ENCODE results near the gene ZNF48.

ZNF48 gene

GRCh38 chr16:30369091-30369937, 25.9 kb upstream of the ZNF48 start:
- H3K36me3 Mint-ChIP-seq (ENCODE audit: low read depth) = peaks cover 25% of the 10 kb centered on the region
- H3K4me3 Mint-ChIP-seq = peak overlapping the region; percentile 96
- peaks cover 49% of the 10 kb centered on the region for H3K4me1 Mint-ChIP-seq (ENCODE audit: low read depth)
- H3K27me3 Mint-ChIP-seq = no peaks in the 10 kb centered on the region
- H3K27ac Mint-ChIP-seq = peak overlapping the region; percentile 90
- H3K9me3 Mint-ChIP-seq = no peaks in the 10 kb centered on the region

- Mint-ChIP-seq H3K27me3 (no peaks in the 10 kb centered on the region), H3K4me3 (peak overlapping the region; percentile 96), H3K36me3 (ENCODE audit: low read depth) (peaks cover 21% of the 10 kb centered on the region), H3K27ac (no peak overlapping the region), H3K9me3 (no peaks in the 10 kb centered on the region), H3K4me1 (ENCODE audit: low read depth) (peaks cover 49% of the 10 kb centered on the region)
Observed at GRCh38 chr16:30369938-30370455, 25.2 kb upstream of the ZNF48 start.

DNA sequence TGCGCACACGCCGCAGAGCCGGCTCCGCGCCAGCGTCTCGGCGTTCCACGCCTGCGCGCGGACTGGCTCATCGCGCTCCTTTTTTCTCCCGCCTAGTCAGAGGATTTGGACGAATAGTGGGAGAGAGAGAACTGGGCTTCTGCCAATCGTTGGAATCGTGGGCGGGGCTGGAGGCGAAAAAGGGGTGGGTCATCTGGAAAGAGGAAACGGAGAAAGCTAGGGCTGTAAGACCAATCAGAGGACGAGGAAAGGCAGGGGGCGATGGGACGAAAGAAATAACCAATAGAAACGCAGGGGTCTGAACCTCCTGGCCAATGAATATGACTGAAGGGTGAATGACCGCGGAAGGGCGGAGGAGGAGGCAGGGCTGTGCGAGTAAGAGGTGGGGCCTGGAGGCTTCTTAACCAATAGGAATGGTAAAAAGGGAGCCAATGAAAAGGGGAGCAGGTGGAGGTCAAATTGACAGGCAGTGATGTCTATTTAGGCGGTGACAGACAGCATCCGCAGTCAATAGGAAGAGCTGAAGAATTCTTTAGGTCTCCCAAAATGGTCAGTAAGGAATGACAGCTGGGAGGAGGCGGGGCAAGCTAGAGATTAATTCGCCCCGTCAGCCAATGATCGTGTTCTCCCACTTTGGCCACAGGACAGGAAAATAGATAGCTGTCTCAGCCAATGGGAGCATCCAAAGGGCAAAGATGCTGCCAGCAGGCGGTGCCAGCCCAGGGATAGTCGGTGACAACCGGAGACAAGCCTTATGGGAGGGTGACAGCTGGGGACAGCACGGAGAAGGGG, 24.6 kb upstream of the ZNF48 start, which contains the start of gene TBC1D10B:
TSS of gene TBC1D10B (minus strand) at position 39 of the 792 bp plus-strand sequence. CDS start 311 bp downstream, outside the sequence.
- peak within 1 kb of the TSS; percentile 95 for H3K27ac Mint-ChIP-seq
- peaks cover 45% of the 10 kb centered on the region for H3K4me1 Mint-ChIP-seq (ENCODE audit: low read depth)
- peaks cover 15% of the 10 kb centered on the region for H3K36me3 Mint-ChIP-seq (ENCODE audit: low read depth)
- H3K4me3 Mint-ChIP-seq = peak within 1 kb of the TSS; percentile 96
- H3K9me3 Mint-ChIP-seq = no peaks in the 10 kb centered on the region
- no peaks in the 10 kb centered on the region for H3K27me3 Mint-ChIP-seq

DNA sequence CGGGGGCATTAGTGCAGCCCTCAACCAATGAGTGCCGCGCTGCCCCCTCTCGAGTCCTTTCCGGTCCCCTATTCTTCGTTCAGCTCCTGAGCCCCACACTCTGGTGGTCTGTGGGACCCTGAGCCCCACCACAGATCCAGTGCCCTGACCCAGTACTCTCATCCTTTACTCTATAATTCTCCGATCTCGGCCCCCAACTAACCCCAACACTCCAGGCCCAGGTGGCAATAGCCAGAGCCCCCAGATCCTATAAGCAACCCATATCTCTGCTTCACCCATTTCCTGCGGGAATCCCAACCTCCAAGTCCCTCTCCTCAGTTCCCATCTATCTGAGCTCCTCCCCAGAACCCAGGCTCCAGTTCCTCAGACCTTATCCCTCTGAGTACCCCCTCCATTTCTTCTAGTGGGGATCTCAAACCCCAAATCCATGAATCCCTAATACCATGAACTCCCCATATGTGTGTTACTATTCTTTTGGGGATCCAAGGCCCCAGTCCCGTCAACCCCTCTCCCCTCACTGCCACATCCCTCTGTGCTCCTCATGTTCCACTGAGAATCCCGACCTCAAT, 23.9 kb upstream of the ZNF48 start:
- Mint-ChIP-seq H3K4me3 (peak overlapping the region; percentile 87), H3K27ac (peak overlapping the region; percentile 95), H3K27me3 (no peaks in the 10 kb centered on the region), H3K36me3 (ENCODE audit: low read depth) (peaks cover 12% of the 10 kb centered on the region), H3K4me1 (ENCODE audit: low read depth) (peaks cover 42% of the 10 kb centered on the region), H3K9me3 (no peaks in the 10 kb centered on the region)

DNA sequence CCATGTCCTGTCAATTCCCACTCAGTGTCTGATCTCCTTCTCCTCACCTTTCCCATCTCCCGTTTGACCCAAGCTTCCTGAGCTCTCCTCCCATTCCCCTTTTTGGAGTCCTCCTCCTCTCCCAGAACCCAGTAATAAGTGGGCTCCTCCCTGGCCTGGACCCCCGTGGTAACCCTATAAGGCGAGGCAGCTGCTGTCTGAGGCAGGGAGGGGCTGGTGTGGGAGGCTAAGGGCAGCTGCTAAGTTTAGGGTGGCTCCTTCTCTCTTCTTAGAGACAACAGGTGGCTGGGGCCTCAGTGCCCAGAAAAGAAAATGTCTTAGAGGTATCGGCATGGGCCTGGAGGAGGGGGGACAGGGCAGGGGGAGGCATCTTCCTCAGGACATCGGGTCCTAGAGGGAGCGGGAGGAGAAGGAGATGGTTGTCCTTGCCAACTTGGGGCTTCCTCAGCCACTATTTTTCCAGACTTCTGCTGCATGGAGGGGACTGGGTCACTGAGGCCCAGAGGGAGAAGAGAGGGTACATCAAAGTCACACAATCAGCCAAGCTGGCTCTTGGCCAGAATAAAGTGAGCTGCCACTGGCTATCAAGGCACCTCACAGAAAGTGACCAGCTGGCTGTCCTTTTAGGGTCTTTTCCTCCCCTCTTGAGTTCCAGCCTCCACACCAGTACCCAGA, 23.0 kb upstream of the ZNF48 start:
- no peaks in the 10 kb centered on the region for H3K9me3 Mint-ChIP-seq
- H3K4me3 Mint-ChIP-seq = peak overlapping the region; percentile 87
- H3K27ac Mint-ChIP-seq = peak overlapping the region; percentile 95
- peaks cover 41% of the 10 kb centered on the region for H3K4me1 Mint-ChIP-seq (ENCODE audit: low read depth)
- peaks cover 4% of the 10 kb centered on the region for H3K36me3 Mint-ChIP-seq (ENCODE audit: low read depth)
- H3K27me3 Mint-ChIP-seq = no peaks in the 10 kb centered on the region

DNA sequence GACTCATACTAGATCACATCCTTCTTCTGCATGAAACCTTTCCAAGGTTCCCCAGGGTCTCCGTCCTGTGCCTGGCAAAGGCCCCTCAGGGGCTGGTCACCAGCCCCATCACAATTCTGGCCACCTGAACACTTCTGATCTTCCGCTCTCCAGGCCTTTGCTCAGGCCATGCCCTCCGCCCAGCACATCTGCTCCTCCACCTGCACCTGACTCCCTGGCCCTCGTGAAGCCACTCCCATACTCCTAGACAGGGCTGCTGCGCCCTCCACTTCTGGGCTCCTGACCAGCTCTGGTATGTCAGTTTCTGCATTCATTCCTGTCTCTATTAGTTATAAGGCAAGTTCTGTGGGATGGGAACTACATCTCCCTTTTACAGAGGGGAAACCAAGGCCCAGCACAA, 22.5 kb upstream of the ZNF48 start:
- H3K27ac Mint-ChIP-seq = peak overlapping the region; percentile 75
- no peaks in the 10 kb centered on the region for H3K9me3 Mint-ChIP-seq
- peaks cover 4% of the 10 kb centered on the region for H3K36me3 Mint-ChIP-seq (ENCODE audit: low read depth)
- peak overlapping the region; percentile 3 for H3K4me3 Mint-ChIP-seq
- peaks cover 41% of the 10 kb centered on the region for H3K4me1 Mint-ChIP-seq (ENCODE audit: low read depth)
- H3K27me3 Mint-ChIP-seq = no peaks in the 10 kb centered on the region

DNA sequence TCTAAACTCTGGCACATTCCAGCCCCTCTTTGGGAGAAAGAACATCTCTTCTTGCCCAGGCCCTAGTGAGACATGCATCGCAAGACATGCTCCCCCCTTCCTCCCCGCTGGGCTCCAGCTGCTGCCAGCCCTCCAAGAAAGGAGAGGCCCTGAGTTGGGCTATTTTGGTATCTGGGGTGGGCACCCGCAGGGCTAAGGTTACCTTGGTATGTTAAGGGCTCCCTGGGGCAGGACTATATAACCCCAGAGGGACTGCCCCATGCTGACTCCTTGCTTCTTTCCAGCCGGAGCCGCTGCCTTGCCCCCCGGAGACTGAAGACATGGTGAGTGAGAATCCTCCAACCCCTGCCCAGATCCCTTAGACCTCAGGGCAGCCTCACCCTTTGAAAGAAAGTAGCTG, 20.7 kb upstream of the ZNF48 start, which contains the start of gene MYL11:
TSS of gene MYL11 (plus strand) at position 265 of the 400 bp plus-strand sequence. CDS start at position 321, 56 bp downstream.
- H3K36me3 Mint-ChIP-seq (ENCODE audit: low read depth) = peaks cover 4% of the 10 kb centered on the region
- no peaks in the 10 kb centered on the region for H3K27me3 Mint-ChIP-seq
- no peak within 1 kb of the TSS for H3K4me3 Mint-ChIP-seq
- no peaks in the 10 kb centered on the region for H3K9me3 Mint-ChIP-seq
- H3K4me1 Mint-ChIP-seq (ENCODE audit: low read depth) = peaks cover 49% of the 10 kb centered on the region
- peak within 1 kb of the TSS; percentile 71 for H3K27ac Mint-ChIP-seq

- H3K27ac Mint-ChIP-seq = peak overlapping the region; percentile 61
- no peaks in the 10 kb centered on the region for H3K9me3 Mint-ChIP-seq
- no peak overlapping the region for H3K4me3 Mint-ChIP-seq
- H3K4me1 Mint-ChIP-seq (ENCODE audit: low read depth) = peaks cover 57% of the 10 kb centered on the region
- H3K27me3 Mint-ChIP-seq = no peaks in the 10 kb centered on the region
- peaks cover 15% of the 10 kb centered on the region for H3K36me3 Mint-ChIP-seq (ENCODE audit: low read depth)
Observed at GRCh38 chr16:30375864-30376263, 19.4 kb upstream of the ZNF48 start.

- Mint-ChIP-seq H3K4me3 (peak overlapping the region; percentile 92), H3K27ac (no peak overlapping the region), H3K9me3 (no peaks in the 10 kb centered on the region), H3K36me3 (ENCODE audit: low read depth) (peaks cover 20% of the 10 kb centered on the region), H3K27me3 (no peaks in the 10 kb centered on the region), H3K4me1 (ENCODE audit: low read depth) (peaks cover 57% of the 10 kb centered on the region)
Observed at GRCh38 chr16:30376461-30376902, 18.7 kb upstream of the ZNF48 start.

- peaks cover 54% of the 10 kb centered on the region for H3K4me1 Mint-ChIP-seq (ENCODE audit: low read depth)
- peak overlapping the region; percentile 99 for H3K27ac Mint-ChIP-seq
- no peaks in the 10 kb centered on the region for H3K27me3 Mint-ChIP-seq
- peaks cover 21% of the 10 kb centered on the region for H3K36me3 Mint-ChIP-seq (ENCODE audit: low read depth)
- peak overlapping the region; percentile 92 for H3K4me3 Mint-ChIP-seq
- H3K9me3 Mint-ChIP-seq = no peaks in the 10 kb centered on the region
Observed at GRCh38 chr16:30377050-30377811, 18.0 kb upstream of the ZNF48 start.

- Mint-ChIP-seq H3K27ac (peak overlapping the region; percentile 99), H3K4me1 (ENCODE audit: low read depth) (peaks cover 56% of the 10 kb centered on the region), H3K4me3 (peak overlapping the region; percentile 92), H3K27me3 (no peaks in the 10 kb centered on the region), H3K36me3 (ENCODE audit: low read depth) (peaks cover 21% of the 10 kb centered on the region), H3K9me3 (no peaks in the 10 kb centered on the region)
Observed at GRCh38 chr16:30377812-30378235, 17.4 kb upstream of the ZNF48 start.

DNA sequence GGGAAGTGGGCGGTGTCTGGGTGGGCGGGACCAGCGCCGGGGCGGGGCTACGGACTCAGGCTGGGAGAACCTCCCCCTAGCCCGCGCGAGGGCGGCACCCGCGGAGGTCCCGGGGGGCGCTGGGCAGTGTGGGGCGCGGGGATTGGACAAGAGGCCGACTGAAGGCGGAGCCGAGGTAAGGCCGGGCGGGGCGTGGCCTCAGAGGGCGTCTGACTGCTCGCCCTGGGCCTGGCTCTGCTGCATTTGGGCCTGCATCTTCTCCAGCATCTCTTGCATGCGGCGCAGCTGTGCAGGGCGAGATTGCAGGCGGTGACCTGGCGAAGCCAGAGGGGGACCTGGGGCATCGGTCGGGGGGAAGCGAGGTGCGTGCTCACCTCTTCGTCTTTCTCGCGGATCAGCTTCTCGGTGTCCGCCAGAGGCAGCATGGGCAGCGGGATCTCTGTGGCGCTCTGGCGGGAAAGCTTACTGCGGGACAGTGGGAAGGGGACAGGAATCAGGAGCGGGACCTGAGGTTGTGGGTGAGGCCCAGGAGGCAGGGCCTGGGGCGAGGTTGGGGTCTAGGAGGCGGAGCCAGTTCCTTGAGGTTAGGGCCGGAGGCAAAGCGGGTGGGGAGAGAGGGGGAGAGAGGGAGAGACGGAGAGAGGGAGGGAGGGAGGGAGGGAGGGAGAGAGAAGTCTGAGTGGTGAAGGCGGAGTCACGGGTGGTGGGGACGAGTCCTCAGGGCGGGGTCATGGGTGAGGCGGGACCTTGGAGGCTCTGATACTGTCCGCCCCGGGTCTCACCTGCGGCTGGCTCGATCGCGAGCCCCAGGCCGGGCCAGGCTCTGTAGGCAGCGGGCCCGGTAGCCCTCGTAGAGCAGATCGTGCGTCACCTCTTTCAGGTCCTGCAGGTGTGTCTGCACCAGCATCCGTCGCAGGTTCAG, 16.7 kb upstream of the ZNF48 start:
- peak overlapping the region; percentile 92 for H3K4me3 Mint-ChIP-seq
- H3K9me3 Mint-ChIP-seq = no peaks in the 10 kb centered on the region
- no peaks in the 10 kb centered on the region for H3K27me3 Mint-ChIP-seq
- H3K4me1 Mint-ChIP-seq (ENCODE audit: low read depth) = peaks cover 62% of the 10 kb centered on the region
- peaks cover 21% of the 10 kb centered on the region for H3K36me3 Mint-ChIP-seq (ENCODE audit: low read depth)
- H3K27ac Mint-ChIP-seq = peak overlapping the region; percentile 99

All from stimulated activated naive CD8-positive, alpha-beta T cell treated with anti-CD3 and anti-CD28 coated beads, Interleukin-15, Interleukin-2, amounts not matched to agents 100 ng/mL and 50 ng/mL, for 24 hours (primary cell).